Measurements from ENCODE around the gene DNAJA3.

Gene DNAJA3

DNA sequence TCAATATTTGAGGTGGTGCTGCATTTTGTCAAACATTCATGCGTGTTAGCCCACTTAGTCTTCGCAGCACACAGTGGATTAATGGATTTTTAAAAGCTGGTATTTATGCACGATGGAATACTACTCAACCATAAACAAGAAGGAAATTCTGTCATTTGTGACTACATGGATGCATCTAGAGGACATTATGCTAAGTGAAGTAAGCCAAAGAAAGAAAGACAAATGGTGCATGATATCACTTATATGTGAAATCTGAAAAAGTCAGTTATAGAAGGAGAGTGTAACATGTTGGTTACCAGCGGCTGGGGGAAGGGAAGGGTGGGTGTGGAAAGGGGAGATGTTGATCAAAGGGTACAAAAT, 73.5 kb downstream of the DNAJA3 start:
- no peak for ATAC-seq
- TF ChIP-seq RARB (CRISPR knock-in tag; IDR thresholded peaks at IDR 0.05) (no peak), GLIS3 (CRISPR knock-in tag; IDR thresholded peaks at IDR 0.05) (no peak)

DNA sequence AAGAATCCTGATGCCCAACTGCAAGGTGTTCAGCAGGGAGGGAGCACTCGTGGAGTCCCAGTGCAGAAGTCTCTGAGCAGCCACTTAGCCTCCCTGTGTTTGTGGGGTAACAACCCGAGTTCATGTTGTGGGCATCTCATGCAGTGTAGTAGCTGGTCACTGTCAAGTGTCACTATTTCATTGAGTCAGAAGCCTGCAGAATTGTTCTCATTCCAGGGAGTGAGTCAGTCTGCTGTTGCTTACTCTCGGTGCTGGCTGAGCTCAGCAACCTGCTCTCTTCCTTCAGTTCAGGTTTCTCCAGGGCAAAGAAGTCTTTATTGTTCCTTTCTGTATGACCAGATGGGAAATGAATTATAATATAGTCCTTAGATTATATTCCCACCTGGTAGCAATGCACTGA, 74.6 kb downstream of the DNAJA3 start:
- no peak for TF ChIP-seq ARNTL (CRISPR knock-in tag; IDR thresholded peaks at IDR 0.05; ENCODE audit: borderline replicate concordance, low read depth)
- peak; percentile 16; the same call in 1 of the 2 replicates for TF ChIP-seq ZFP3 (CRISPR knock-in tag; IDR thresholded peaks at IDR 0.05)
- TF ChIP-seq, protein P1, sequence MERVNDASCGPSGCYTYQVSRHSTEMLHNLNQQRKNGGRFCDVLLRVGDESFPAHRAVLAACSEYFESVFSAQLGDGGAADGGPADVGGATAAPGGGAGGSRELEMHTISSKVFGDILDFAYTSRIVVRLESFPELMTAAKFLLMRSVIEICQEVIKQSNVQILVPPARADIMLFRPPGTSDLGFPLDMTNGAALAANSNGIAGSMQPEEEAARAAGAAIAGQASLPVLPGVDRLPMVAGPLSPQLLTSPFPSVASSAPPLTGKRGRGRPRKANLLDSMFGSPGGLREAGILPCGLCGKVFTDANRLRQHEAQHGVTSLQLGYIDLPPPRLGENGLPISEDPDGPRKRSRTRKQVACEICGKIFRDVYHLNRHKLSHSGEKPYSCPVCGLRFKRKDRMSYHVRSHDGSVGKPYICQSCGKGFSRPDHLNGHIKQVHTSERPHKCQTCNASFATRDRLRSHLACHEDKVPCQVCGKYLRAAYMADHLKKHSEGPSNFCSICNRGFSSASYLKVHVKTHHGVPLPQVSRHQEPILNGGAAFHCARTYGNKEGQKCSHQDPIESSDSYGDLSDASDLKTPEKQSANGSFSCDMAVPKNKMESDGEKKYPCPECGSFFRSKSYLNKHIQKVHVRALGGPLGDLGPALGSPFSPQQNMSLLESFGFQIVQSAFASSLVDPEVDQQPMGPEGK (CRISPR knock-in tag; IDR thresholded peaks at IDR 0.05; ENCODE audit: borderline replicate concordance), result peak; percentile 43; the same call in 1 of the 2 replicates
- no peak for TF ChIP-seq ZC3H10 (CRISPR knock-in tag; IDR thresholded peaks at IDR 0.05)
- peak; percentile 37; the same call in 1 of the 2 replicates for TF ChIP-seq ISL1 (CRISPR knock-in tag; IDR thresholded peaks at IDR 0.05)
- TF ChIP-seq ESRRG (CRISPR knock-in tag; IDR thresholded peaks at IDR 0.05), result no peak
- no peak for TF ChIP-seq ZNF565 (CRISPR knock-in tag; conservative IDR thresholded peaks at IDR 0.05; ENCODE audit: low read depth)
- peak; percentile 97 for ATAC-seq

DNA sequence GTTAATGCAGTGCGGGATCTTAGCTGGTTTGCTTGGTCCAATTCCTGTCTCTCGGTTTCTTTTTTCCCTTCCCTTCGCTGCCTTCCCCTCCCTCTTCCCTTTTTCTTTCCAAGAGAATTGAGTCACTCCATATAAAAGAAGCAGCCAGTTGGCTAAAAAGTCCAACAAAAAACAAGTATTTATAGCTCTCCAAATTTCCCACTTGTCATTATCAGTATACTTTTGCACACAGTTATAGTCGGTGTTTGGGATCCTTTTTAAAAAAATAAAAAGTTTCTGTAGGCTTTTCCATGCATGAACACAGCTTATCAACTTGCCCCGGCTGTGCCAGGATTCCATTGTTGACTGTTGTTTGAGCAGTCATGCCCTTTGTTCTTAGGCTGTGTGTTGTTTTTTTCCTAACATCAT, 75.4 kb downstream of the DNAJA3 start:
- TF ChIP-seq, protein P2, sequence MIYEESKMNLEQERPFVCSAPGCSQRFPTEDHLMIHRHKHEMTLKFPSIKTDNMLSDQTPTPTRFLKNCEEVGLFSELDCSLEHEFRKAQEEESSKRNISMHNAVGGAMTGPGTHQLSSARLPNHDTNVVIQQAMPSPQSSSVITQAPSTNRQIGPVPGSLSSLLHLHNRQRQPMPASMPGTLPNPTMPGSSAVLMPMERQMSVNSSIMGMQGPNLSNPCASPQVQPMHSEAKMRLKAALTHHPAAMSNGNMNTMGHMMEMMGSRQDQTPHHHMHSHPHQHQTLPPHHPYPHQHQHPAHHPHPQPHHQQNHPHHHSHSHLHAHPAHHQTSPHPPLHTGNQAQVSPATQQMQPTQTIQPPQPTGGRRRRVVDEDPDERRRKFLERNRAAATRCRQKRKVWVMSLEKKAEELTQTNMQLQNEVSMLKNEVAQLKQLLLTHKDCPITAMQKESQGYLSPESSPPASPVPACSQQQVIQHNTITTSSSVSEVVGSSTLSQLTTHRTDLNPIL (CRISPR knock-in tag; IDR thresholded peaks at IDR 0.05; ENCODE audit: low read depth), result no peak
- TF ChIP-seq ZFP3 (CRISPR knock-in tag; IDR thresholded peaks at IDR 0.05) (no peak), ARNTL (CRISPR knock-in tag; IDR thresholded peaks at IDR 0.05; ENCODE audit: borderline replicate concordance, low read depth) (no peak), PPARA (CRISPR knock-in tag; IDR thresholded peaks at IDR 0.05; ENCODE audit: borderline replicate concordance) (no peak), ZFP30 (CRISPR knock-in tag; IDR thresholded peaks at IDR 0.05) (no peak), ZNF8 (CRISPR knock-in tag; IDR thresholded peaks at IDR 0.05) (no peak), TCF4 (CRISPR knock-in tag; IDR thresholded peaks at IDR 0.05; ENCODE audit: borderline replicate concordance) (no peak), ISL1 (CRISPR knock-in tag; IDR thresholded peaks at IDR 0.05) (no peak), TOX (CRISPR knock-in tag; IDR thresholded peaks at IDR 0.05; ENCODE audit: borderline replicate concordance) (no peak), ZNF565 (CRISPR knock-in tag; conservative IDR thresholded peaks at IDR 0.05; ENCODE audit: low read depth) (no peak), ZNF70 (CRISPR knock-in tag; IDR thresholded peaks at IDR 0.05) (no peak), RARB (CRISPR knock-in tag; IDR thresholded peaks at IDR 0.05) (no peak)
- TF ChIP-seq, protein P3, sequence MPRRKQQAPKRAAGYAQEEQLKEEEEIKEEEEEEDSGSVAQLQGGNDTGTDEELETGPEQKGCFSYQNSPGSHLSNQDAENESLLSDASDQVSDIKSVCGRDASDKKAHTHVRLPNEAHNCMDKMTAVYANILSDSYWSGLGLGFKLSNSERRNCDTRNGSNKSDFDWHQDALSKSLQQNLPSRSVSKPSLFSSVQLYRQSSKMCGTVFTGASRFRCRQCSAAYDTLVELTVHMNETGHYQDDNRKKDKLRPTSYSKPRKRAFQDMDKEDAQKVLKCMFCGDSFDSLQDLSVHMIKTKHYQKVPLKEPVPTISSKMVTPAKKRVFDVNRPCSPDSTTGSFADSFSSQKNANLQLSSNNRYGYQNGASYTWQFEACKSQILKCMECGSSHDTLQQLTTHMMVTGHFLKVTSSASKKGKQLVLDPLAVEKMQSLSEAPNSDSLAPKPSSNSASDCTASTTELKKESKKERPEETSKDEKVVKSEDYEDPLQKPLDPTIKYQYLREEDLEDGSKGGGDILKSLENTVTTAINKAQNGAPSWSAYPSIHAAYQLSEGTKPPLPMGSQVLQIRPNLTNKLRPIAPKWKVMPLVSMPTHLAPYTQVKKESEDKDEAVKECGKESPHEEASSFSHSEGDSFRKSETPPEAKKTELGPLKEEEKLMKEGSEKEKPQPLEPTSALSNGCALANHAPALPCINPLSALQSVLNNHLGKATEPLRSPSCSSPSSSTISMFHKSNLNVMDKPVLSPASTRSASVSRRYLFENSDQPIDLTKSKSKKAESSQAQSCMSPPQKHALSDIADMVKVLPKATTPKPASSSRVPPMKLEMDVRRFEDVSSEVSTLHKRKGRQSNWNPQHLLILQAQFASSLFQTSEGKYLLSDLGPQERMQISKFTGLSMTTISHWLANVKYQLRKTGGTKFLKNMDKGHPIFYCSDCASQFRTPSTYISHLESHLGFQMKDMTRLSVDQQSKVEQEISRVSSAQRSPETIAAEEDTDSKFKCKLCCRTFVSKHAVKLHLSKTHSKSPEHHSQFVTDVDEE (CRISPR knock-in tag; IDR thresholded peaks at IDR 0.05), result no peak
- TF ChIP-seq, protein P4, sequence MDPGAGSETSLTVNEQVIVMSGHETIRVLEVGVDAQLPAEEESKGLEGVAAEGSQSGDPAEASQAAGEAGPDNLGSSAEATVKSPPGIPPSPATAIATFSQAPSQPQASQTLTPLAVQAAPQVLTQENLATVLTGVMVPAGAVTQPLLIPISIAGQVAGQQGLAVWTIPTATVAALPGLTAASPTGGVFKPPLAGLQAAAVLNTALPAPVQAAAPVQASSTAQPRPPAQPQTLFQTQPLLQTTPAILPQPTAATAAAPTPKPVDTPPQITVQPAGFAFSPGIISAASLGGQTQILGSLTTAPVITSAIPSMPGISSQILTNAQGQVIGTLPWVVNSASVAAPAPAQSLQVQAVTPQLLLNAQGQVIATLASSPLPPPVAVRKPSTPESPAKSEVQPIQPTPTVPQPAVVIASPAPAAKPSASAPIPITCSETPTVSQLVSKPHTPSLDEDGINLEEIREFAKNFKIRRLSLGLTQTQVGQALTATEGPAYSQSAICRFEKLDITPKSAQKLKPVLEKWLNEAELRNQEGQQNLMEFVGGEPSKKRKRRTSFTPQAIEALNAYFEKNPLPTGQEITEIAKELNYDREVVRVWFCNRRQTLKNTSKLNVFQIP (CRISPR knock-in tag; IDR thresholded peaks at IDR 0.05; ENCODE audit: borderline replicate concordance, low read depth), result no peak
- peak; percentile 30 for ATAC-seq

DNA sequence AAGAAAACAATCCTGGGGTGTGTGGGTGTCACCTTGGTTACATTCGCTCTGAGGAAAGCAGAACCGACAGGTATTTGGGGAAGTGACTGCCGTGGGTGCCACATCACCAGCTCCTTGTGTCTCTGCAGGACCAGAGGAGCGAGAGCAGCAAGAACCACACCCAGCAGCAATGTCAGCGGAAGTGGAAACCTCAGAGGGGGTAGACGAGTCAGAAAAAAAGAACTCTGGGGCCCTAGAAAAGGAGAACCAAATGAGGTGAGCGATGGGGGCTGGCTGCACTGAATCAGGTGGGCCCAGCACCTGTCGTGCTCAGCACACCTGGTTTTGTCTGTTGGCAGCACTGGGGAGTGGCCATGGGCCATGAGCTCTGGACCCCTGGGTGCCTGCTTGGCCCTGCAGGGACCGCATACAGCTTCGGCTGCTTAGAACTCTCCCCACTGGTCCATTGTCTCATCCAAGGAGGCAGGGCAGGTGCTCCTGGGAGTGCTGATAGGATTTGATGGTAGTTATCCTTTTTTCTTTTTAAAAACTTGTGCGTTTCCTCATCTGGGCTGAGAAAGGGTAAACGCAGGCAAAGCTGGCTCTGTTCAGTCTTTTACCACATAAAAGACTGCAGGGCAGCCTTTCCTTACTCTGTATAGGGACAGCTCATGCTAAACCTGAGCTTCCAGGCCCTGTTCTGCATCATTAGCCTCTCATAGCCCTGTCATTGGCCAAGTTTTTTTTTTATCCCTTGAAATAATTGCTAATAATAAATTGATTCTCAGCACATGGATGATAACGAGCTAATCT, 79.9 kb downstream of the DNAJA3 start:
- no peak for TF ChIP-seq ZC3H10 (CRISPR knock-in tag; IDR thresholded peaks at IDR 0.05)
- TF ChIP-seq, protein P5, sequence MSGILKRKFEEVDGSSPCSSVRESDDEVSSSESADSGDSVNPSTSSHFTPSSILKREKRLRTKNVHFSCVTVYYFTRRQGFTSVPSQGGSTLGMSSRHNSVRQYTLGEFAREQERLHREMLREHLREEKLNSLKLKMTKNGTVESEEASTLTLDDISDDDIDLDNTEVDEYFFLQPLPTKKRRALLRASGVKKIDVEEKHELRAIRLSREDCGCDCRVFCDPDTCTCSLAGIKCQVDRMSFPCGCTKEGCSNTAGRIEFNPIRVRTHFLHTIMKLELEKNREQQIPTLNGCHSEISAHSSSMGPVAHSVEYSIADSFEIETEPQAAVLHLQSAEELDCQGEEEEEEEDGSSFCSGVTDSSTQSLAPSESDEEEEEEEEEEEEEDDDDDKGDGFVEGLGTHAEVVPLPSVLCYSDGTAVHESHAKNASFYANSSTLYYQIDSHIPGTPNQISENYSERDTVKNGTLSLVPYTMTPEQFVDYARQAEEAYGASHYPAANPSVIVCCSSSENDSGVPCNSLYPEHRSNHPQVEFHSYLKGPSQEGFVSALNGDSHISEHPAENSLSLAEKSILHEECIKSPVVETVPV (CRISPR knock-in tag; IDR thresholded peaks at IDR 0.05), result no peak
- ATAC-seq, result no peak
